Ishikawa (cell line): Measurements from ENCODE around the gene DYNC1H1.

Source experiments
- EGR1 ChIP-seq: IDR thresholded peaks from 2 replicates; pipeline ENCODE4 v1.6.1; 2012
- FOXM1 ChIP-seq: IDR thresholded peaks from 2 replicates; pipeline ENCODE4 v1.6.1; 2012; ENCODE audit warnings: low read depth, borderline replicate concordance
- ZBTB7A ChIP-seq: IDR thresholded peaks from 2 replicates; pipeline ENCODE4 v1.6.1; 2012; ENCODE audit warnings: low read depth
- TF ChIP-seq, protein P1 (sequence below): IDR thresholded peaks from 2 replicates; pipeline ENCODE4 v1.6.1; 2012; ENCODE audit warnings: low read depth, mild to moderate bottlenecking

GRCh38 chr14:101992708-101993107 lies 28.3 kb downstream of the DYNC1H1 start:
- TF ChIP-seq ZBTB7A (no peak), FOXM1 (no peak), EGR1 (no peak)
- TF ChIP-seq, protein P1, sequence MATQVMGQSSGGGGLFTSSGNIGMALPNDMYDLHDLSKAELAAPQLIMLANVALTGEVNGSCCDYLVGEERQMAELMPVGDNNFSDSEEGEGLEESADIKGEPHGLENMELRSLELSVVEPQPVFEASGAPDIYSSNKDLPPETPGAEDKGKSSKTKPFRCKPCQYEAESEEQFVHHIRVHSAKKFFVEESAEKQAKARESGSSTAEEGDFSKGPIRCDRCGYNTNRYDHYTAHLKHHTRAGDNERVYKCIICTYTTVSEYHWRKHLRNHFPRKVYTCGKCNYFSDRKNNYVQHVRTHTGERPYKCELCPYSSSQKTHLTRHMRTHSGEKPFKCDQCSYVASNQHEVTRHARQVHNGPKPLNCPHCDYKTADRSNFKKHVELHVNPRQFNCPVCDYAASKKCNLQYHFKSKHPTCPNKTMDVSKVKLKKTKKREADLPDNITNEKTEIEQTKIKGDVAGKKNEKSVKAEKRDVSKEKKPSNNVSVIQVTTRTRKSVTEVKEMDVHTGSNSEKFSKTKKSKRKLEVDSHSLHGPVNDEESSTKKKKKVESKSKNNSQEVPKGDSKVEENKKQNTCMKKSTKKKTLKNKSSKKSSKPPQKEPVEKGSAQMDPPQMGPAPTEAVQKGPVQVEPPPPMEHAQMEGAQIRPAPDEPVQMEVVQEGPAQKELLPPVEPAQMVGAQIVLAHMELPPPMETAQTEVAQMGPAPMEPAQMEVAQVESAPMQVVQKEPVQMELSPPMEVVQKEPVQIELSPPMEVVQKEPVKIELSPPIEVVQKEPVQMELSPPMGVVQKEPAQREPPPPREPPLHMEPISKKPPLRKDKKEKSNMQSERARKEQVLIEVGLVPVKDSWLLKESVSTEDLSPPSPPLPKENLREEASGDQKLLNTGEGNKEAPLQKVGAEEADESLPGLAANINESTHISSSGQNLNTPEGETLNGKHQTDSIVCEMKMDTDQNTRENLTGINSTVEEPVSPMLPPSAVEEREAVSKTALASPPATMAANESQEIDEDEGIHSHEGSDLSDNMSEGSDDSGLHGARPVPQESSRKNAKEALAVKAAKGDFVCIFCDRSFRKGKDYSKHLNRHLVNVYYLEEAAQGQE = no peak
